Mesendoderm (in vitro differentiated cells): Measurements from ENCODE around the gene CHRNA3.
A peak's percentile ranks its signal among the peaks of the same experiment; 100 is the strongest.
"Not testable (repeated sequence)": the region's sequence is repeated elsewhere in the genome, so short reads cannot be mapped to it uniquely, and the experiment has no call there.

ENCODE experiments used
- DNase-seq: peaks from one replicate; pipeline ENCODE4 v3.0.0; 2013
- H2AK5ac ChIP-seq: 2 replicates; pipeline ENCODE4 v1.6.1; 2013; ENCODE audit warnings: low read length, inconsistent platforms
- H2BK120ac ChIP-seq: 2 replicates; pipeline ENCODE4 v1.6.1; 2013; ENCODE audit warnings: low read depth, mild to moderate bottlenecking, low read length, moderate library complexity, mixed read lengths
- H2BK15ac ChIP-seq: replicated peaks from 2 replicates; pipeline ENCODE4 v1.6.1; 2013; ENCODE audit warnings: low read depth, mild to moderate bottlenecking, moderate library complexity
- H2BK5ac ChIP-seq: 2 replicates; pipeline ENCODE4 v1.6.1; 2013; ENCODE audit warnings: low read length, inconsistent platforms
- H3K18ac ChIP-seq: 2 replicates; pipeline ENCODE4 v1.6.1; 2013; ENCODE audit warnings: mild to moderate bottlenecking, low read length, mixed read lengths
- H3K23ac ChIP-seq: one replicate; pipeline ENCODE4 v1.6.1; 2013; ENCODE audit warnings: low read length
- H3K27ac ChIP-seq: 2 replicates; pipeline ENCODE4 v1.5.1; 2013; ENCODE audit warnings: low read depth, mild to moderate bottlenecking, inconsistent platforms, low read length, moderate library complexity
- H3K27me3 ChIP-seq: 2 replicates; pipeline ENCODE4 v1.6.1; 2013; ENCODE audit warnings: low read length, control low read depth, mild to moderate bottlenecking, inconsistent platforms; ENCODE audit not compliant: insufficient read depth, poor library complexity
- H3K36me3 ChIP-seq: 2 replicates; pipeline ENCODE4 v1.6.1; 2013; ENCODE audit warnings: low read length, inconsistent platforms; ENCODE audit not compliant: control insufficient read depth, insufficient read depth
- H3K4ac ChIP-seq: one replicate; pipeline ENCODE4 v1.6.1; 2013; ENCODE audit warnings: low read depth, mild to moderate bottlenecking, low read length, moderate library complexity
- H3K4me1 ChIP-seq: 2 replicates; pipeline ENCODE4 v1.6.1; 2013; ENCODE audit warnings: low read depth, low read length, inconsistent platforms; ENCODE audit not compliant: control insufficient read depth
- H3K4me2 ChIP-seq: 2 replicates; pipeline ENCODE4 v1.6.1; 2013; ENCODE audit warnings: low read length
- H3K4me3 ChIP-seq: 2 replicates; pipeline ENCODE4 v1.5.1; 2013; ENCODE audit warnings: mild to moderate bottlenecking, low read length
- H3K56ac ChIP-seq: one replicate; pipeline ENCODE4 v1.6.1; 2013; ENCODE audit warnings: low read length
- H3K79me1 ChIP-seq: 2 replicates; pipeline ENCODE4 v1.6.1; 2013; ENCODE audit warnings: low read length, inconsistent platforms
- H3K79me2 ChIP-seq: 2 replicates; pipeline ENCODE4 v1.6.1; 2013; ENCODE audit warnings: mild to moderate bottlenecking, low read length; ENCODE audit not compliant: control insufficient read depth, insufficient read depth
- H3K9ac ChIP-seq: 2 replicates; pipeline ENCODE4 v1.6.1; 2013; ENCODE audit warnings: low read length, inconsistent platforms
- H4K5ac ChIP-seq: one replicate; pipeline ENCODE4 v1.6.1; 2013; ENCODE audit warnings: low read length
- H4K8ac ChIP-seq: one replicate; pipeline ENCODE4 v1.6.1; 2013; ENCODE audit warnings: low read depth, mild to moderate bottlenecking, control low read depth, low read length, moderate library complexity
- WGBS: extraction: QIAGEN DNeasy Blood & Tissue Kit; methylation state at CpG from one replicate; pipeline ENCODE4 v1.1.7; 2013; ENCODE audit warnings: low lambda C conversion rate, missing lambda C conversion rate; ENCODE audit not compliant: insufficient coverage; ENCODE audit errors: extremely low coverage; 5-methylcytosine and 5-hydroxymethylcytosine counted together

CHRNA3 gene

GRCh38 chr15:78561490-78561889 lies 59.3 kb downstream of the CHRNA3 start:
- no peak overlapping the region for H2BK120ac ChIP-seq
- no peak overlapping the region for H3K23ac ChIP-seq
- H3K18ac ChIP-seq, result no peak overlapping the region
- H3K4me1 ChIP-seq, result no peaks in the 10 kb centered on the region
- H3K27me3 ChIP-seq, result no peaks in the 10 kb centered on the region
- H3K79me1 ChIP-seq, result no peaks in the 10 kb centered on the region
- H3K56ac ChIP-seq, result no peak overlapping the region
- DNase-seq, result no peak
- H3K36me3 ChIP-seq, result no peaks in the 10 kb centered on the region
- WGBS, result no CpG with 5 or more reads among the region's 5 CpGs
- H3K27ac ChIP-seq, result no peak overlapping the region
- no peak overlapping the region for H4K8ac ChIP-seq
- H3K9ac ChIP-seq, result no peak overlapping the region
- no peak overlapping the region for H2BK15ac ChIP-seq
- no peak overlapping the region for H4K5ac ChIP-seq
- H3K4me2 ChIP-seq, result no peak overlapping the region
- no peak overlapping the region for H3K4ac ChIP-seq
- no peak overlapping the region for H2AK5ac ChIP-seq
- H3K79me2 ChIP-seq, result no peaks in the 10 kb centered on the region
- no peak overlapping the region for H2BK5ac ChIP-seq
- no peak overlapping the region for H3K4me3 ChIP-seq

- H3K18ac ChIP-seq, DNase-seq, H3K79me1 ChIP-seq, H2AK5ac ChIP-seq, H3K23ac ChIP-seq, H4K5ac ChIP-seq, H3K56ac ChIP-seq, H2BK5ac ChIP-seq, H4K8ac ChIP-seq, H3K27ac ChIP-seq, H2BK120ac ChIP-seq, H3K4me2 ChIP-seq, H3K36me3 ChIP-seq, H3K4ac ChIP-seq, H3K9ac ChIP-seq, H3K4me1 ChIP-seq, H3K27me3 ChIP-seq, H3K4me3 ChIP-seq, H2BK15ac ChIP-seq, H3K79me2 ChIP-seq: not testable (repeated sequence)
- WGBS, result no CpG with 5 or more reads among the region's 10 CpGs
Measured at GRCh38 chr15:78560201-78560600, 60.6 kb downstream of the CHRNA3 start.

DNA sequence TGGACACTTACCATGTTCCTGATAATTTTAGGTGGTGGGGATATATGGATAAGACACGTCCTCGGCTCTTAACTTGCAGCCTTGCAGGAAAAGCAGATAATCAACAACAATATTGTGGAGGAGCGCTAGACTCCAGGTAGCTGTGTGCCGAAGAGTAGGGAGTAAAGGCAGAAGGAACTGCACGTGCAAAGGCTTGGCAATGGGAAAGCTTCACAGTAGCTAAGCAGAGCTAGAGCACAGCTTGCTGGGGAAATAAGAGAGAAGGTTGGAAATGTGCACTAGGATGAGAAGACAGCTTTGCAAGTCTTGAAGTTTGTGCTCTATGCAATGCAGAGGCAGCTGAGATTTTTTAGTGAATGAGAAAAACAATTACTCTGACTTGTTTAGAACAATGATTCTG lies 68.2 kb downstream of the CHRNA3 start:
- Histone ChIP-seq H4K5ac (no peak overlapping the region), H2BK5ac (no peak overlapping the region), H3K27me3 (no peaks in the 10 kb centered on the region), H3K56ac (no peak overlapping the region), H3K4me2 (no peak overlapping the region), H3K9ac (no peak overlapping the region), H3K23ac (no peak overlapping the region), H4K8ac (no peak overlapping the region), H2BK15ac (no peak overlapping the region), H3K27ac (no peak overlapping the region), H3K79me2 (no peaks in the 10 kb centered on the region), H3K18ac (no peak overlapping the region), H3K4me3 (no peak overlapping the region), H2AK5ac (no peak overlapping the region), H3K79me1 (no peaks in the 10 kb centered on the region), H3K4me1 (no peaks in the 10 kb centered on the region), H3K36me3 (peaks cover 6% of the 10 kb centered on the region), H3K4ac (no peak overlapping the region), H2BK120ac (no peak overlapping the region)
- no peak for DNase-seq
- no CpG with 5 or more reads among the region's 5 CpGs for WGBS

DNA sequence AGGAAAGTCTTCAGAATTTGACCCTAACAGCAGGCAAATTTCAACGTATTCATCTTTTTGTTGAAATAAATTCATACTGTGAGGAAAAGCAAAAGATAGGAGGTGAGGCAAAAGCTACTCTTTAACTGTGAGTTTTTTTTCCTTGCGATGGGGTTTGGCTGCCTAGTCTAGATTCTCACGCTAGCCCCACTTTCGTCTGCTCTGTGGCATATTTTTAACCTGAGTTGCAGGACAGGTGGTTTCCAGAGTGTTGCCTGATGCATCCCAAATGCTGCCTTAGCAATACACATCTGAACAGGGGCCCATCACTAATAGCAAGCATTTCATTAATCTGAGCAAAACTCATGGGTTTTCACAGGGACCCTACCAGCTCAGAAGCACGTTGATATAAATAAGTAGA lies 68.9 kb downstream of the CHRNA3 start:
- Histone ChIP-seq H3K56ac (no peak overlapping the region), H4K8ac (no peak overlapping the region), H3K4me3 (no peak overlapping the region), H3K36me3 (peaks cover 6% of the 10 kb centered on the region), H3K23ac (no peak overlapping the region), H2AK5ac (no peak overlapping the region), H4K5ac (no peak overlapping the region), H2BK120ac (no peak overlapping the region), H3K9ac (no peak overlapping the region), H3K79me1 (no peaks in the 10 kb centered on the region), H3K79me2 (no peaks in the 10 kb centered on the region), H3K4me1 (no peaks in the 10 kb centered on the region), H2BK15ac (no peak overlapping the region), H3K18ac (no peak overlapping the region), H2BK5ac (no peak overlapping the region), H3K27ac (no peak overlapping the region), H3K27me3 (no peaks in the 10 kb centered on the region), H3K4me2 (no peak overlapping the region), H3K4ac (no peak overlapping the region)
- no CpG with 5 or more reads among the region's 5 CpGs for WGBS
- no peak for DNase-seq

GRCh38 chr15:78550815-78551214 lies 70.0 kb downstream of the CHRNA3 start:
- Histone ChIP-seq H3K18ac (no peak overlapping the region), H3K56ac (no peak overlapping the region), H3K23ac (no peak overlapping the region), H2AK5ac (no peak overlapping the region), H3K4me1 (no peaks in the 10 kb centered on the region), H4K5ac (no peak overlapping the region), H3K27me3 (no peaks in the 10 kb centered on the region), H2BK15ac (no peak overlapping the region), H3K36me3 (peaks cover 6% of the 10 kb centered on the region), H3K79me1 (no peaks in the 10 kb centered on the region), H3K79me2 (no peaks in the 10 kb centered on the region), H3K27ac (no peak overlapping the region), H2BK120ac (no peak overlapping the region), H2BK5ac (no peak overlapping the region), H4K8ac (no peak overlapping the region), H3K4me2 (no peak overlapping the region), H3K4ac (no peak overlapping the region), H3K4me3 (no peak overlapping the region), H3K9ac (no peak overlapping the region)
- WGBS, result no CpG with 5 or more reads among the region's 3 CpGs
- DNase-seq, result no peak

DNA sequence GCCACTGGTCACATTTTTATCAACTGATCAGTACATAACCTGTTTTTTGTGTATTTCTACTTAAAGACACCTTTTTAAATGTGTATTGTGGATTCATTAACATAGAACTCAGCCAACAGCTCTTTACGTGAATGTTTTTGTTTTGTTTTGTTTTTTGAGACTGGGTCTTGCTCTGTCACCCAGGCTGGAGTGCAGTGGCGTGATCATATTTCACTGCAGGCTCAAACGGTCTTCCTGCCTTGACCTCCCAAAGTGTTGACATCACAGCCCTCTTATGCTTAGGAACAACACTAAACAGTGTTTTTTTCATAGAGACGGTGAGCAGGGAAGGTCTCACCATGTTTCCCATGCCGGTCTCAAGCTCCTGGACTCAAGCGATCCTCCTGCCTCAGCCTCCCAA lies 70.6 kb downstream of the CHRNA3 start:
- Histone ChIP-seq H3K79me2 (no peaks in the 10 kb centered on the region), H3K4me3 (no peak overlapping the region), H4K8ac (no peak overlapping the region), H3K27me3 (no peaks in the 10 kb centered on the region), H3K4me2 (no peak overlapping the region), H2BK15ac (no peak overlapping the region), H3K4me1 (no peaks in the 10 kb centered on the region), H3K79me1 (no peaks in the 10 kb centered on the region), H2BK5ac (no peak overlapping the region), H3K4ac (no peak overlapping the region), H2AK5ac (no peak overlapping the region), H3K36me3 (peaks cover 6% of the 10 kb centered on the region), H3K9ac (no peak overlapping the region), H3K56ac (no peak overlapping the region), H2BK120ac (no peak overlapping the region), H3K18ac (no peak overlapping the region), H3K27ac (no peak overlapping the region), H4K5ac (no peak overlapping the region), H3K23ac (no peak overlapping the region)
- no CpG with 5 or more reads among the region's 6 CpGs for WGBS
- DNase-seq, result peak; percentile 31
